ENCODE results near the gene PCDH17.
A peak's percentile ranks its signal among the peaks of the same experiment; 100 is the strongest.

PCDH17 gene

GRCh38 chr13:57631596-57632275 is at the start of gene PCDH17:
Gene PCDH17 (plus strand): TSS chr13:57631744. CDS start chr13:57632547, 803 bp downstream.
- DNase-seq: peak; percentile 10

GRCh38 chr13:57582032-57582431 is 49.5 kb upstream of the PCDH17 start:
- no peak for DNase-seq

GRCh38 chr13:57583529-57583928 is 48.0 kb upstream of the PCDH17 start:
- no peak for DNase-seq

GRCh38 chr13:57588639-57589038 is 42.9 kb upstream of the PCDH17 start:
- no peak for DNase-seq

- DNase-seq: no peak
These were observed 35.8 kb upstream of the PCDH17 start for GRCh38 chr13:57595775-57596174.

DNA sequence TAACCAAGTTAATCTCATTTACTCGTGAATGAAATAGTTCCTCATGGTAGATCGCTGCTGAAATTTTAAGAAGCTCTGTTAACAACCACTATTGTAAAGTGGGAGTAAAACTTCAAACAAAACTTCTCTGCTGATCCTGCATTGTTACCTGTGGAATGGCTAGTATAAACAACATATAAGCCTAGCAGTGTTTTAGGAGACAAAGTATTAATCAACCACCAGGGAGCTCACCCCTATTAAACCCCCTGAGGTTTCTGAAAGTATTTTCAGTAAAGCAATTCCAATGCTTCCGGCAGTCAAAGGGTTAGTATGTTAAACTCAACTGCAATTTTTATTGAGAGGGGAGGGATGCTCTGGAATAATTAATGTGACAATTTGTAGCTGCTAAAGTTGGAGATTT is 30.0 kb upstream of the PCDH17 start:
- no peak for DNase-seq

DNA sequence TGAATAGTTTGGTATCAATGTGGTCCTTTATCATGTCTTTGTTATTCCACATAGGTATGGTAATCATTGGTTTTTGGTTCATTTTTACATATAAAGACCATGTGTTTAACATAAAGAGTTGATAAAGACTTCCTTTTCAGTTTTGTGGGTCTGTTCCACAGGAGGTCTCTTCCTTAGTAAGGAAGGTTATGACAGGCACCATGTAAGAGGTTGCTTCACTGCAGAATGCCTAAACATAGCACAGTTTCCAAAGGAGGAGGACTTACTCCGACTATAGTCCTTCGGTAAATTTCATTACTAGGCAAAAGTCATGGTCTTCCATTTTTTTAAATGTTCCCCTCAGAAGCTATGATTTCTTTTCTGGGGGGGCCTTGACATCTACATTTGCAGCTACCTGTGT is 27.1 kb upstream of the PCDH17 start:
- DNase-seq: no peak

DNA sequence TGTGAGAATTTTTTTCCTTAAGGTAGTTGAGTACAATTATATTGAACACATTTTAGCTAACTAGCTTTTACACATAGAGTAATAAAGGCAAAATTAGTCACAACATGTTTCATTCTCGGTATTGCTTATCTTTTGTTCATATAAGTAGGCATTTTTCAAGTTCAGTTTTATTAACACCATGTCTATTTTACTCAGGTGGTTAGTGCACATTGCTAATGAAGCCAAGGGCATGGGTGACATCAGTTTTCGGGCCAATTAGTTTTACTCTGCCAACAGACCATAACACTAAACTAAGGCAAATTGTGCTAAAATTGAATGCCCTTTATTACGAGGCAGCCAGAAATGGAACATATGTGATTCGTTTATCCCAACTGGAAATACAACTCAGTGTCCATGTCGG is 19.6 kb upstream of the PCDH17 start:
- DNase-seq: no peak

DNA sequence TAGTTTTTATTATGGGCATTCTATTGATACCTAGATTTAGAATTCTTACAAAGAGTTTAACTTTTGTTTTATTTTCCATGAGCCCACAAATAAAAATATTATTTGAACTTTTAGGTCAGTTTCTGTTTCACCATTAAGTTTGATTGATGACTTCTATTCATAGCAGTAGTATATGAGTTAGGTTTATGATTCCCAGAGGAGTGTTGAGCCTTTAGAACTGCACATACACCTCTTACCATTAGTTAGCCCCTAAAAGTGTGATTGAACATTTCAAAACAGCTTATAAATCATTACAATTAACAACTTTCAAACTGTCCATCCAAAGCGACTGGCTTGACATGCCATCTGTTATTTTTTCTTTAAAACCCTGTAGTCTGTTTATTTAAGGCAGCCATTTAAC is 19.0 kb upstream of the PCDH17 start:
- DNase-seq: no peak

- DNase-seq: peak; percentile 44
These were observed 6.7 kb upstream of the PCDH17 start for GRCh38 chr13:57624565-57625435.

GRCh38 chr13:57627663-57628062 is 3.9 kb upstream of the PCDH17 start:
- DNase-seq: peak; percentile 30

GRCh38 chr13:57629391-57629804 is 2.1 kb upstream of the PCDH17 start:
- no peak for DNase-seq

DNA sequence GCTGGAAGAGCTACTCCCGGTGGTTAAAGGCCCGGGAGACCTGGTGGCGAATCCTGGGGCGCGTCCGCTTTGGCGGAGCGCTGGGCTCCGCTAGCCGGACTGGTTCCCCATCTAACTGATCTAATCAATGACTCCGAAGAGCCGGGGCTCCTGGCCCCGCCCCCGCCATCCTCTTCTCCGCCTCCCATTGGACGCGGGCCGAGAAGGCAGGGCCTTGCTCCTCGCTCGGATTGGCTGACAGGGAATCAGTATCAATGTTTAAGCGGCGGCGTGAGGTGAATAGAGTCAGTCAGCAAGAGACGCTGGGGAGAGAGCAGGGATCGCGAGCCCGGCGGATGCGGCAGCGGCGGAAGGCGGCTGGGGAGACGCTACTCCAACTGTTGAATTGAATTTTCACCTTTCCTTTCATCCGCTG is 1.7 kb upstream of the PCDH17 start:
- DNase-seq: peak; percentile 56

- no peak for DNase-seq
These were observed 616 bp upstream of the PCDH17 start for GRCh38 chr13:57630661-57631595.

- DNase-seq: no peak
These were observed 964 bp downstream of the PCDH17 start for GRCh38 chr13:57632276-57633140.

GRCh38 chr13:57633141-57633949 is 1.8 kb downstream of the PCDH17 start:
- no peak for DNase-seq

- DNase-seq: no peak
These were observed 2.6 kb downstream of the PCDH17 start for GRCh38 chr13:57633950-57634838.

DNA sequence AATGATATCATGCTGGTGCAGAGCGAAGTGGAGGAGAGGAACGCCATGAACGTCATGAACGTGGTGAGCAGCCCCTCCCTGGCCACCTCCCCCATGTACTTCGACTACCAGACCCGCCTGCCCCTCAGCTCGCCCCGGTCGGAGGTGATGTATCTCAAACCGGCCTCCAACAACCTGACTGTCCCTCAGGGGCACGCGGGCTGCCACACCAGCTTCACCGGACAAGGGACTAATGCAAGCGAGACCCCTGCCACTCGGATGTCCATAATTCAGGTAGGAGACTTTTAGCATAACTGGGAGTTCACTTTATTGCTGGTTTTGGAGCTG is 3.3 kb downstream of the PCDH17 start:
- no peak for DNase-seq

- no peak for DNase-seq
These were observed 4.1 kb downstream of the PCDH17 start for GRCh38 chr13:57635541-57636085.

- no peak for DNase-seq
These were observed 5.3 kb downstream of the PCDH17 start for GRCh38 chr13:57636816-57637215.
